DND-41 (cell line): Measurements from ENCODE around the gene MYADML2.

Experiments
- CTCF ChIP-seq: IDR thresholded peaks from 2 replicates; pipeline ENCODE4 v1.5.1; 2012; ENCODE audit warnings: borderline replicate concordance, low read length, moderate library complexity, mild to moderate bottlenecking; ENCODE audit not compliant: poor library complexity, severe bottlenecking; ENCODE audit errors: extremely low read depth
- EZH2 ChIP-seq: IDR thresholded peaks from 3 replicates; pipeline ENCODE4 v1.6.1; 2012; ENCODE audit warnings: borderline replicate concordance, low read depth, mild to moderate bottlenecking, moderate library complexity, low read length, inconsistent platforms; ENCODE audit not compliant: severe bottlenecking

GRCh38 chr17:81984773-81985410 lies 37.9 kb upstream of the MYADML2 start:
- no peak for TF ChIP-seq CTCF
- no peak for TF ChIP-seq EZH2
